Fibroblast of skin of back (primary cell): ENCODE measurements around the gene PLK2.

ENCODE experiments used
- DNase-seq: peaks from one replicate; pipeline ENCODE4 v3.0.0-alpha.2; 2013

PLK2 gene

DNA sequence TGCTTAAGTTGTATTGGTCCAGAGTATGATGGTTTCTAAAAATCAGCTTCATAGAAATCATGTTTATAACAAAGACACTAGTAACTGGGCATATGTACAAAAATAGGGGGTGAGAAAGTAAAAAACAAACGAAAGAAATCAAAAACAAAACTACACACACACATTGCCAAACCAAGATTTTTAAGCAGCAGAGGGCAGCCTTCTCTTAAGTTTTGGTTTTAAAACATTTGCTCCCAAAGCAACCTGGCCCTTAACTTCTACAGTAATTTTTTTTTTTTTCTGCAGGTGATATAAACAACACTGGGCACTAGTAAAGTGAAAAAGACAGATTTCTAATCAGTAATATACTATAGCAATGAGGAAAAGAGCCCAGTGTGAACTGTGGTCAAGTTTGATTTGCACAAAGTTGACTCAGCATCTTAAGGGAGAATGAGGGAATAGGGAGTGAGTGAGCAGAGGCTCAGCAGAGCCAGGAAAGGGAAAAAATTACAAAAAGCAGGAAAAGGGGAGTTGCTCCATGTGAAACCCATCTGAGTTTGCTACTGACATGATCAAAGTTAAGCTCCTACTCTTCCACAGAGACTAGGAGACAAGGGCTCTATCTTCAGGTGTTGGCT, 18.0 kb upstream of the PLK2 start:
- DNase-seq, result no peak

DNA sequence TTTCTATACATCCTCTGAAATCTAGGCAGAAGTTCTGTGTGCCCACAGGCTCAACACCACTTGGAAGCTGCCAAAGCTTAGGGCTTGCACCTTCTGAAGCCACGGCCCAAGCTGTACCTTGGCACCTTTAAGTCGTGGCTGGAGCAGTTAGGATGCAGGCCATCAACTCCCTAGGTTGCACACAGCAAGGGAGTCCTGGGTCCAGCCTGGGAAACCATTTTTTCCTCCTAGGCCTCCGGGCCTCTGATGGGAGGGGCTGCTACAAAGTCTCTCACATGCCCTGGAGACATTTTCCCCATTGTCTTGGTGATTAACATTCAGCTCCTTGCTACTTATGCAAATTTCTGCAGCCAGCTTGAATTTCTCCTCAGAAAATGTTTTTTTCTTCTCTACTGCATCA, 15.5 kb upstream of the PLK2 start:
- DNase-seq, result no peak

DNA sequence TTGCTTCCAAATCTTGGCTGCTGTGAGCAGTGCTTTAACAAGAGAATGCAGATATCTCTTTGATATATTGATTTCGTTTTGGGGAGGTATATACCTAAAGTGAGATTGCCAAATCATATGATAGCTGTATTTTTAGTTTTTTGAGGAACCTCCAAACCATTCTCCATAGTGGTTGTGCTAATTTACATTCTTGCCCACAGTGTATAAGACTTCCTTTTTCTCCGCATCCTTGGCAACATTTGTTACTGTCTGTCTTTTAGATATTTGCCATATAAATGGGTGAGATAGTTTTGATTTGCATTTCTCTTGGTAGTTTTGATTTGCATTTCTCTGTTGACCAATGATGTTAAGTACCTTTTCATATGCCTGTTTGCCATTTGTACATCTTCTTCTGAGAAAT, 10.0 kb upstream of the PLK2 start:
- no peak for DNase-seq

DNA sequence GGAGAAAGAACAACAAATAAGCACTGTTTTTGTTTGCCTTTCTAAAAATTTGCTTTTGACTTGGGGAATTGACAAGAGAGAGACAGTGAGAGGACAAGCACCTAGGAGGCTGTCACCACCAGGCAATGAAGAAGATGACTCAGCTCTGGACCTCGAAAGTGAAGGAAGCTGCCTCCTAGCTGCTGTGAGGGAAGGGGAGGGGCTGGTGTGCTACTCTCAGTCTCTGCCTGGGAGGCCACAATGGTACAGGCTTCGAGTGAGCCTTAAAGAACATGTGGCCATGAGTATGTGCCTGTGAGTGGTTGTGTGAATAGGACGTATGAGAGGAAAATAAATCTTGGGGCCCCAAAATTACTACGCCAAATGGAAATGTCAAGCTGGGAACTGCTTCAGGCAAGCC, 7.1 kb upstream of the PLK2 start:
- DNase-seq, result peak; percentile 81

DNA sequence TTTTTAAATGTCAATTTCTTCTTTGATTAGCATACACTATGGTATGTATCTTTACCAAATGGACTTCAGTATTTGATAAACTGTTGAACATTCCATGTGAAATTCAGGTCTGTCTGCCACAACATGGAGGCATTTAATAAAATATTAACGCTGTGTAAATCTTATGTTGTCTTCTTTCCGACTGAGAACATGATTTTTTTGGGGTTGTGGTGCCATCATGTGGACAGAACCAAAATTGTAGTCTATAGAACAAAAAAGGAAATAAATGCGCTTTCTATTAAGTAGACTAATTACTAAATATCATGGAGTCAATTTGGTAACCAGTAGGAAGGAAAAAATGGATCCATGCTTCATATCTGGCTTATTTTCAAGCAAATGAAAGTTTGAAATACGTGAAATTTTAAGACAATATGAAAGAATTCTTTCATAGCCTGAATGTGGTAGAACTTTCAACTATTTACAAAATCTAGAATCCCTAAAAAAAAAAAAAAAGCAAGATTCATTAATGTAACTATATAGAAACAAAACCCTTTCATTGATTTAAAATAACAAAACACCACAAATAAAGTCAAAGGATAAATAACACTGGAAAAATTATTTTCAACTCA, 2.8 kb upstream of the PLK2 start:
- DNase-seq, result peak; percentile 65

DNA sequence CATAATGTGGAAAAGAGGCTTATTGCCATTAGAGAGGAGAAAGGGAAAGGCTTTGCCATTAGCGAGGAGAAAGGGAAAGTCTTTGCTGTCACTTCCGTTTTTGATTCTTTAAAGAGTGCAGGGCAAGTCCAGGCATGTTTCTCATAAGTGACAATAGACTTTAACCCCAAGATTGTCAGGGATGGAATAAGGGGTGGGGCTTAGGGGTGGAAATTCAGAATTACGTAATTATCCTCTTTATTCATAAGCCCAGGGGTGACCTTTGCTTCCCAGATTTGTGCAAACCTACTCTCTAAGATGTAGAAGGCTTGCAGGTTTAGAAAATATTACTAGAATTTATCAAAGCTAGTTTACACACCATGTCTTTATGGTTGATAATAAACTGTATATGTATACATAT, 2.3 kb upstream of the PLK2 start:
- no peak for DNase-seq

DNA sequence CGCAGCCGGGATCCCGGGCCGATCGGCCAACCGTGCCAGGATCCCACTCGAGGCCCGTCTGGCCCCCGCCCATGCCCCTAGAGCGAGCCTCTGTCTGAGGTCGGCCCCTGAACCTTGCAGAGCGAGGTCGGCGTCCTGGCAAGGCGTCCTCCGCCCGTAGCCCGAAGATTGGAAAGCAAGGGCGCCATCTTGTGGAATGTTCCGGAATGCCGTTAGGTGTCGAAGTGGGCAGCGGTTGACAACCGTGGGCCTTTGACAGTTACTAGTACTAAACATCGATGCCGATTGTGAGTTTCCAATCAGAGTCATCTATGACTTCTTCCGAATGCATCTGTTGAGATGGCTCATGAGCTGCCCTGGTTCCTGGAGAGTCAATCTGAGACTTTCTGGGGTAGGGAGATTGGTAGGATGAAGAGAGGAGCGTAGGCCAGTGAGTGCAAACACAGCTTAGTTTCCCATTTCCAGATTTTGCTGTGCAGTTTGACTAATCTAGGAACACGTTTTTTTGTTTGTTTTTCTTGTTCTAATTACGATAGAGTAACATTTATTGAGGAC, 923 bp upstream of the PLK2 start:
- DNase-seq, result peak; percentile 85

DNA sequence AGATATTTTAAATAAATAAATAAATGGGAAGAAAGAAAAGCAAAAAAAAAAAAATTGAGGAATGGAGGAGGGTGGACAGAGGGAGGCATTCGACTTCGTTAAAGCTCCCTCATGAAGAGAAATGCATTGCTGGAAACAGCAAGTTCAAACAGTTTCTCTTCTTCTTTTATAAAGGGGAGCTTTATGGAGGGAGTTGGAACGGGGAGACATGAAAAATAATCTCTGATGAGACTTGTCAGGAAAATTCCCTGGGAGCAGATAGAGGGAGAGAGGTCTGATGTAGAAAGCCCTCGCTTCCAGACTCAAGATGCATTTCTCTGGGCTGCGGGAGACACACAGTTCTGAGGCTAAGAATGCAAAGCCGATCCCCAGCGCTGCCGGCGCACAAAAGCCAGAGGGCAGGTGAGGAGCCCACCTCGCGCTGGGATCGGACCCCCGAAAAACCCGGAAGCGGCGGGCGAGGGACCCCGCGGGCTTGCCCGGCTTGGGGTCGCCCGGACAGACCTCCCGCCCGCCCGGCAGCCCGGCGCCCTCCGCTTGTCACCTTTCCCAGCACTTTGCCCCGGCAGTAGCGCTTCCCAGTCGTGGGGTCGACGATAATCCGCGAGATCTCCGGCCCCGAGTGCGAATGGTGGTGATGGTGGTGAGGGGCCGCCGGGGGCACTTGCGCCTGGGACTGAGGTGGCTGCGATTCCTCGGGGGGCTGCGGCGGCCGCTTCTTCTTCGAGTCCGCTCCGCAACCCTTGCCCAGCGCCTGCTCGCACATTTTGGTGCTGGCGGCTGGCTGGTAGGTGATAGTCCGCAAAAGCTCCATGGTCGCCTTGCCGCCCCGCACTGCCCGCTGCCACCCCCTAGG, 512 bp downstream of the PLK2 start:
- DNase-seq, result peak; percentile 48

DNA sequence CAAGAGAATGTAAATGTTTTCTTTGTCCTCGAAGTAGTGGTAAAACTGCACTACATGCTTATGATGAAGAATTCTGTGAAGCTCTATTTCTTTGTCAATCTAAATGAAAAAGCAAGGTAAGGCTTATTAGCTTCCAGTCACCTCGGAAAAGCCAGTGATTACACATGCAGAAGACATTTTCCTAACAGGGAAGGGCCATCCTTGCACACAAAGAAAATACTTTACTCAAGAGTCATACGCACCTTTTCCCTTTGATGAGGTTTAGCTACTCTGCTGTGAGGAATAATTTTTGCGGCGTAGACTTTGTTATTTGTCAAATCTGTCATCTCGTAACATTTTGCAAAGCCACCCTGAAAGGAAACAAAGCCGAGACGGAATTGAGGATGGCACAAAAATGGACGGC, 1.1 kb downstream of the PLK2 start:
- peak; percentile 30 for DNase-seq

DNA sequence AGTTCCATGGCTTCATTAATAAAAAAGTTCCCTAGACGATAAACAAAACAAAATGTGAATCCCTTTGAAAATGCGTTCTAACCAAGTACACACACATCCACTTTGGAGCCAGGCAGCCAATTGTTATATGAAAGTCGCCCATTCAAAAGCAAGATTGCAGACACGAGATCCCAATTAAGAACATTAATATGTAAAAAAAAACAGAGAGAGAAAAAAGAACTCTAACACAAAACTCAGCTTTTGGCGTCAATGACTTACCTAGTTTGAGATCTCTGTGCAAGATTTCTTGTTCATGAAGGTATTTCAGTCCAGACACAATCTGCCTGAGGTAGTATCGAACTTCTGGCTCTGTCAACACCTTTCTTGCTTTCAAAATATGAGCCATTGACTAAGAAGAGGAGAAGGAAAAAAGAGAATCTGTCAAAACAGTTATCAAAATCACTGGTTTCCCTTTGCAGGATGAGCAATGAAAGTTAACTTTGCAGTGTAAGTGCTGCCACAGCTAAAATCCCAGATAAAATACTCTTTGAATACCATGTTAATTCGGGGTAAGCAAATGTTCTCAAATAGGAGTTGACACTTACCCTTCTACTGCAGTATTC, 1.6 kb downstream of the PLK2 start:
- no peak for DNase-seq

DNA sequence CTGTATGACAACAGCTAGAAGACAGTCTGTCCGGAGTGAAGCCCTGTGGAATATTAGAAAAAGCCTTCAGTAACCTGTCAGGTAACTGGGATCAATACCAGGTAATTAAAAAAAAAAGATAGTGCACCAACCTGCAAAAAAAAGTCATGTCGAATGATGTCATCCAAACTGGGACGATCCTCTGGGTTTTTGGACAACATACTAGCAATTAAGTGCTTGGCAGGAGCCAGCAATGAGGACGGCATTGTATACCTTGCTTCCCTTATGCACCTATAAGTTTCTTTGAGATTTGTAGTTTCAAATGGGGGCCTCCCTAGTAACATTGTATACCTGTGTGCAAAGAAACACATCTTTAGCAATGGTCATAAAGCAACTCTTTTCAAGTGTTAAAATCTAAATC, 2.8 kb downstream of the PLK2 start:
- no peak for DNase-seq

DNA sequence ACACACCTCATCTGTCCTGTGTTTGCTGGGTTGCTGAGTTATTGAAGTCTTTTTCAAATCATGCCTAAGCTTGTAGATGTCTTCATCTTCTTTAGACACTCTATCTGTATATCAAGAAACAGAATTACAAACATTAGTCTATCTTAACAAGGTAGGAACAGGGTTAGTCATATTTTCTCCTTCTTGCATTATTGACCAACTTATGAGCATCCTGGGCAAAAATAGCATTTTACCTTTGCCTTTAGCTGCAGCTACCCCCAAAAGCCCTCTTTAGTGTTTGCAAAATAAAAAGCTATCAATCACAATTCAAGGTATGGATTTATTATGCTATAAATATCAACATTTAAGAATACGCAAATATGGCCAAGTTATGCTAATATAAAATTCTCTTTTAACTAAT, 3.4 kb downstream of the PLK2 start:
- DNase-seq, result no peak

DNA sequence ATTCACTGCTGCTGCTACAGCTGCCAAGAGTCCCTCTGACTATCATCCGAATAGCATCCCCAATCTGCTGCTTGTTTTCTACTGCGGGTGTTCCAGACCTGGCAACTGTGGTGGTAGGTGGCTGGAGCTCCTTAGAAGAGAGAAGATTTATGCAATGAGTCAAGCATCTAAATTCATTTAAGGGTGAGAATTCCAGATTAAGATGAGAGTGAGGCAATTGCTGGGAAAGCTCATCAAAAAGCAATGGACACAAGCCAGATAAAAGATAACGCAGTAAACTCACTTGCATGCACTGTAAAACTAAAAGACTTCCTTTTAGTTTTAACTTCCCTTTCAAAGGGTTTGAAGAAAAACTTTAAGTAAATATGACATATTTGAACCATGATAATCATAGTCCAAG, 3.9 kb downstream of the PLK2 start:
- DNase-seq, result no peak

DNA sequence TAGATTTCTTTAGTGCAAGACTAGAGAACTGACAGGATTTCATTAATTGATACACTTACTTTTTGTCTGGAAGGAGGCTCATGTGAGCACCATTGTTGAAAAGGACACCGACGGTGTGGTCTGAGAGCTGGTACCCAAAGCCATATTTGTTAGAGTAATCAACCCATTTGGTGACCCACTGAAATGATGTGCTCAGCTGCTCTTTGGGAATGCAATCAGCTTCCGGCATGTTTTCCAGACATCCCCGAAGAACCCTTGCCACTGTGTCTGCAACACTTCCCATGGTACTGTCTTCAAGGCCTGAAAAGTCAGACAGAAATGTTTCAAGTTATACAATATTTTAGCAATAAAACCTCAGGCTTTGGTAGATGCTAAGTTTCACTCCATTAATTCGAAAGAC, 4.4 kb downstream of the PLK2 start:
- DNase-seq, result no peak

DNA sequence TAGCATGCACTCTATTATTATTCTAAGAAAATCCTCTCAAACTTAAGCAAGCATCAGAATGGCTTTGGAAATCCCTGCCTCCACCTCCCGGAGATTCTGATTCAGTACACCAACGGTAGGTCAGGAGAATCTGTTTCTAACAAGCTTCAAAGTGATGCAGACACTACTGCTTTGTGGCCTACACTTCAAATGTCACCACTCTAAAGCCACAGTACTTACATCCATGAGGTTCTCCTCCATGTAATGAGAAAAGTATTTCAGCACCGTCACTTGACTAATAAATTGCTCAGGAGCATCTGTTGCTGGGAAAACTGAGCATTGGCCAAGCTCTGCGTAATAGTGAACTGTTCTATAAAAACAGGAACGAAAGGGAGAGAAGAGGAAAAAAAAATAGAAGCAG, 4.8 kb downstream of the PLK2 start:
- peak; percentile 70 for DNase-seq

DNA sequence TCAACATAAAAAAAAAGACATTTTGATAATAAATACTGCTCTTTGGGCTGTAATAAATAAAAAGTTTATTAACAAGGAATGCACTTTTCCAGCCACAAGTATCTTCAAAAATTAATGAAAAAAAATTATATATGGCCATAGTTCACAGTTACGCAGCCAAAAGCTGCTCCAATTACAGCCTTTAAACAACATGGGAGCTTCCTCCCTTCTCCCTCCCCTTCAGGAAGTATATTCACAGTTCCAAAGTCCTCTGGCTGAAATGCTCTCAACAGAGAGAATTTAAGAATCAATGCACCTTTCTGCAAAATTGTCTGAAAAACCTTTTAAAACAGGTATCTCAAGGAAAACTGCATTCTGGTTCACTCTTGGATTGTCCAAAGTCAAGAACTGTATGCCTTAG, 5.9 kb downstream of the PLK2 start:
- no peak for DNase-seq

DNA sequence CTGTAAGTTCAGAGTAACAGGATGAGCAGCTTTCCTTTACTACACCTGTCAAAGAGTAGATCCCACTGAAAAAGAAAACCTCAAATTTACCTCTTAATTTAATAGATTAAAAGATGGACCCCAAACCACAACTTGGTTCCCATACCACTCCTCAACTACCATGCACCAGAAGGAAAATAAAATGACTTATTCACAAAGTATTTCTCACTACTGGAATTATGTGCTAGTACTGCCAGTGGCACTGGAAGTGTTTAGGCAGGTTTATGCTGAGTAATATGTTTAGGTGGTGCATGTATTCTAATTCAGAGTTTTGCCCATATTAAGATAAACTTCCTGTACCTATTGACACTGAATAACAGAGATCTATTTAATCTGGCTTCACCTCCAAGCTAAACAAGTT, 6.6 kb downstream of the PLK2 start:
- DNase-seq, result no peak

DNA sequence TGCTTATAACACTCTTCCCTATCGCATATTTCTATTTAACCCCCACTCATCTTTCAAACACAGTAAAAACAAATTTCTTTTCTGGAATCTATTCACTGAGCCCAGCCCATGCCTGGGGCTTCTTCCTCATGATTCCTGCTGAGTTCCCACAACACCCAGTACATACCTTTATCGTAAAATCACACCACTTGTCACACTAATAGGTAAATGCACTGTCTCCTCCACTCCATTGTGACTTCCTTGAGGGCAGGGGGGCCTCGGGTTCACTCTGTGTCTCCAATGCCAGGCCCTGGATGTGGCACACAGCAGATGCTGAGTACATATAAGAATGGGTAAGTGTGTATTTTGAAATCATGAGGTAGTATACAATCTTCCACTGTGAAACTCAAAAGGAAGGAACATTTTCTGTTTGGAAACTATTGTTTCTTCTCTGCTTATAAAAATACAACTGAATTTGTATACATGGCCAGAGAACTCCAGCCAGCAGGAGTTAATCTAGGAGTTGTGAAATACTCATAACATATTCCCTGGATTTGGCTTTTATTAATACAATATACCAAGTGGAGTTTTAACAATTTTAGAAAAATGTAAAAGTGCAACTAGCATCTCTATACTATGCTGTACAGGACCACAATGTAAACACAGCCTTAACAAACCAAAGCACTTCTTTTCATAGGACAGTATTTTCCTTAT, 7.2 kb downstream of the PLK2 start:
- DNase-seq, result no peak

DNA sequence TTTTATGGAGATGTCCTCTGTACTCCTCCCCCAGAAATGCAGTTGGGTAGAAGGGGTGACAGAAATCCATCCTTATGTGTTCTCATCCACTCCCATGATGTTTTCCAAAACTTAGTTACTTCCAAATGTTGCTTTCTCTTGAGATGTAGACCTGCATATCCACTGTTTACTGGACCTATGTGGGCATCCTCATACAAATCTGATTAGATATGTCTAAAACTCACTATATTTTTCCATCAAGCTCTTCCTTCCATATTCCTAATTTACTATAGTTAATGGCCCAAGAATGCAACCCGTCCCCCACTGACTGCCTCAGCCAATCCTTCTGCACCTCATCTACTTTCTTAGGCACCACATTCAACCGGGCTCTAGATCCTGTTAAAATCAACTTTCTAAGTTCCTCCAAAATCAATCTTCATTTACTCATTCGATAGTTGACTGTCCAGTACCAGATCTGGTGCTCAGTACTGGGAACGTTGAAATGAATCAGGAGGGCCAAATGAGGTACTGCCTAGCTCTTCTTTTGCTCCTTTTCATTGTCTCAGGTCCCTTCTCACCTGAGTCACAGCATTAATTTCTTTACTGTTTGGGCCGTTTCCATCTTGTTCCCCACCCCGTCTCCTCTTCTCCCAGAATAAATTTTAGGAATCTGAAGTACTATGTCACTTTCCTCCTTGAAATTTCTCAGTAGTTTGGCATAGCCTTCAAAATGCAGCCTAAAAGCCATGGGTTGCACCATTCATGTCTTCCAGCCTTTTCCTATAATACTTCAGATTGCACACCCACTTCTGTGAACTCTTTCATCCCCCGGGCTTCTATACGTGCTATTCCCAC, 7.9 kb downstream of the PLK2 start:
- no peak for DNase-seq

DNA sequence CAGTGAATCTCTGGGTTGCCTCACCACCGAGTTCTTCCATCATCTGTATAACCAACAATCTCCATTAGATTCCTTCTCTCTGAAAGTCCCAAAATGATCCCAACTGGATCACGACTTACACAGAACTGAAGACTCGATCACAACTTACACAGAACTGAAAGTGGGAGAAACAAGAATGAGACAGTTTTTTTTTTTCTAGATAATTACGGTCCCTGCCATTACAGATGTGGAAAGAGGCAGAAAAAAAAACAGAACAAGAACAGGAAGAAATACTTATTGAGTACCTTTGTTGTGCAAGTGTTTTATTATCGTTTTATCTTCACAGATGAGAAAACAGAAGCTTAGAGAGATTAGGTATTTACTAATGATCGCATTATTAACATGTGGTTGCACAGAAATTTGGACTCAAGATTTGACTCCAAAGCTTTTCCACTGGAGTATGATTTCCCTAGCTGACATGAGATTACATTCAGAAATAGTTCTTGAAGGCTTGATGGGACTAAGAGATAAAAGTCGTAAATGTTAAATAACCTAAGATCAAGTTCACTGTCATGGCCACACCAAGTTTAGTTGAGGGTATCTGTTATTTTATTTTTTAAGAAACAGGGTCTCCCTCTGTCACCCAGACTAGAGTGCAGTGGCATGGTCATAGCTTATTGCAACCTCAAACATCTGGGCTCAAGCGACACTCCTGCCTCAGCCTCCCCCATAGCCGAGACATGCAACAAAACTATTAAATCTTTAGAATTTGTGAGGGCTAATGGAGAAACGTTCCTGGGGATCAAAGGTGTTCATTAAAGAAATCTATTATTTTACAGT, 8.9 kb downstream of the PLK2 start:
- DNase-seq, result no peak

DNA sequence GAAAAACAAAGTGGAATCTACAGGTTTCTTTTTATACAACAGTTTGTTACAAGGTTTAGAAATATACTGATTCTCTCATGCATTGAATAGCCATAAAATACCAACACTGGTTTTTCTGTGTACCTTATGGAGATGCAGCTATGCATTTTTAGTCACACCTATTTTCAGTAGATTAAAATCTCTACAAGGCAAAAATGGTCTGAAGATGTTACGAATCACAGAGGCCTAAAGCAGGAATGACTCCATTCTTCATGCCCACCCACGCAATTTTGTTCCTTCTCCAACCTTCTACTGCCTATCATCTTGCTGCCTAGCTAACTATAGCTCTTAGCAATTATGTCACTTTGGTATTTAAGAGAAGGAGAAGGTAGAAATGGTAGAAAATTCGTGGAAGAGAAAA, 9.9 kb downstream of the PLK2 start:
- no peak for DNase-seq
